NCI-H2107 treated with DMSO at 0.1 percent for 48 hours (cell line): ENCODE data around the gene TMEM240.

Source experiments
- DNase-seq: peaks from one replicate; lab custom pipeline; 2025; ENCODE audit not compliant: unreplicated experiment; lab: John Stamatoyannopoulos, UW

Gene TMEM240

DNA sequence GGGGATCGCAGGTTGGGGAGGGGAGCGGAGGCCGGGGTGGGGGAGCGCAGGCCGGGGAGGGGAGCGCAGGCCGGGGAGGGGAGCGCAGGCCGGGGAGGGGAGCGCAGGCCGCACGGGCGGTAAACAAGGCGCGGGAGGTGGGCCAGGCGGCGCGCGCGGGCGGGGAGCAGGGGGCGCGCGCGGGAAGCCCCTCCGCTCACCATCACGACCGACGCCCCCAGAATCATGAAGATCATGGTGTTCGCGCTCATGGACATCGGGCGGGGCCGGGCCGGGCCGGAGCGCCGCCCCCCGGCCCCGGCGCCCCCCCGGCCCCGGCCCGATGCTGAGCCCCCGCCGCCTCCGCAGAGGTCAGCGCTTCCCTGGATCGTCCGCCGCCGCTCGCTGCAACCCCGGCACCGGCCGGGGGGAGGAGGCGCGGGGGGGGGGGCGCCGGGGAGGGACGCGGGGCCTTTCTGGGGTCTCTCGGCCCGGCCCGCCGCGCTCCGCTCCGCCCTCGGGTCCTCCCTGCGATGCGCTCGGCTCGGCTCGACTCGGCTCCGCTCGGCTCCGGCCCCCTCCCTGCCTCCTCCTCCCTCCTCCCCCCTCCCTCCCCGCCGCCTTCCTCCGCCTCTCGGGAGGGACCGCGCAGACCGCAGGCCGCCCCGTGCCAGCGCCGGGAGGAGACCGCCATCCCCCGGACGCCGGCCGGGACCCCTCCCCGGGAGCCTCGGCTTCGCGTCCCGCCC lies at the start of gene TMEM240:
Gene TMEM240, minus strand, starts transcription at position 535 of the 728 bp plus-strand sequence. Its CDS starts 278 bp downstream, at position 257.
- no peak for DNase-seq

DNA sequence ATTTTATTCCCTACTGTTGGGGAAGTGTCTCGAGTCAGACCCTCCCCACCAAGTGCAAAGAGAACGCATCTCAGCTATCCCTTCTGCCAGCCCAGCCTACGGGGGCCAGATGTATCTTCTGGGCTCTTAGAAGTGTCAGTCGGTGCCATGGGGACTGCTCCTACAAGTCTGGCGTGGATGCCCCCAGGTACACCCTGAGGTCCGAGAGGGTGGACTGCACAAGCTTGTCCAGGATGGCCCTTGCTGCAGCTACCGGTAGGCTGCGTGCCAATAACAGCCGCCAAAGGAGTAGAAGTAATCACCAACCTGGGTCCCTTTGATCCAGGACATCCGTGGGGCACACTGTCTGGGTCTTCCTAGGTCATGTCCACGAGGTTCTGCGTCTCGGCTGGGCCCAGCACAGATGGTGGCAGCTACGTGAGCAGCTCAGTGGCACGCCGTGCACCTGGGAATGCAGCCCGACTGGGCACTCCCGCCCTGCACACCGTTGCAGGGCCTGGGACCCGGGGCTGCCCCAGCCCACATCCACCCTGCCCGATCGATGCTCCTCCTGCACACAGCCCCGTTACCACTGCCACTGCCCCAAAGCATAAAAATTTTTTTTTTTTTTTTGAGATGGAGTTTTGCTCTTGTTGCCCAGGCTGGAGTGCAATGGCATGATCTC lies 43.1 kb upstream of the TMEM240 start:
- DNase-seq: no peak

DNA sequence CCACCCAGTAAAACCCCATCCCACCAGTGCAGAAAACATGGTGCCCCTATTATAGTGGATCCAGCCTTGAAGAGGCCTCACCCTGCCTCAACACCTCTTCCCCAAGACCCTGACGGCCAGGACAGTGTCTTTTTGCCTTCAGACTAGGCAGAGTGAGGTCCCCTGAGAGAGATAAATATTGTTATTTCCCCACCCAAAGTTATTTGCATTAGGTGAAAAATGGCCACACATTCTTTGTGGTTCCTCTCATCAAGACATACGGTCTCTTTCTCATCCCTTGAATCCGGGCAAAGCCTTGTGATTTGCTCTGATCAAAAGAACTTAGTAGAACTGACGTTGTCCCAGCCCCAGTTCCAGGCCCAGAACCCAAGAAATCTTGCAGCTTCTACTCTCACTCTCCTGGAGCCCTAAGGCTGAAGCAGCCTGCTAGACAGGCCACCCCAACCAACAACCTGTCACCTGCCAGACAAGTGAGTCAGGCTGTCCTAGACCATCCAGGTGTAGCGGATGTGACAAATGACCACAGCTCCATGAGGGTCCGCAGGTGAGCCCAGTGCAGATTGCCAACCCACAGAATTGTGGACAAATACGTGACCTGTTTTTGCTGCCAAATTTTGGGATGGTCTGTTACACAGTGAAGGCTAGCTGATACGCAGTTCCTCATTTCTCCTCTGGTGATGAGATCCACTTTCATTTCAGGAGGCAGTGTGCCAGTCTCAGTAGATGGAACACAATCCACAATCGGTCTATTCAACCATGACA lies 42.3 kb upstream of the TMEM240 start:
- no peak for DNase-seq

DNA sequence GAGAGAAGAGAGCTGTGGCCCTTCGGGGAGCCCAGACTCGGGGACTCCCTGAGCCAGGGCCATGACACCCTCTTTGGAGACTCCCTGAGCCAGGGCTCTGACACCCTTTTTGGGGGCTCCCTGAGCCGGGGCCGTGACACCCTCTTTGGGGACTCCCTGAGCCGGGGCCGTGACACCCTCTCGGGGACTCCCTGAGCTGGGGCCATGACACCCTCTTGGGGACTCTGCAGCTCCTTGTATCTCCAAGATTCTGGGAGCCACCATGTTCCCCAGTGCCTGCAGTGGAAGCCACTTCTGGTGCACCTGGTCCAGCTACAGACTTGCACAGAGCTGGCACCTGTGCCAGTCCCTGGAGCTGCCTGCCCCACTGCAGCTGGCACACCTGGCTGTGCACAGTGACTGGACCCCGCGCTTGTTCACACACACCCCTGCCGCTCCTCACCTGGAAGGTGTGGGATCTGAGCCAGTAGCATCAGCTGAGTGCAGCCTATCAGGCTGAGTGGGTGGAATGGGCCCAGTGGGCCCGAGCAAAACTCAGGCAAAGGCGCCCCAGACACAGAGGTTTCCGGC lies 38.0 kb upstream of the TMEM240 start:
- DNase-seq: no peak

DNA sequence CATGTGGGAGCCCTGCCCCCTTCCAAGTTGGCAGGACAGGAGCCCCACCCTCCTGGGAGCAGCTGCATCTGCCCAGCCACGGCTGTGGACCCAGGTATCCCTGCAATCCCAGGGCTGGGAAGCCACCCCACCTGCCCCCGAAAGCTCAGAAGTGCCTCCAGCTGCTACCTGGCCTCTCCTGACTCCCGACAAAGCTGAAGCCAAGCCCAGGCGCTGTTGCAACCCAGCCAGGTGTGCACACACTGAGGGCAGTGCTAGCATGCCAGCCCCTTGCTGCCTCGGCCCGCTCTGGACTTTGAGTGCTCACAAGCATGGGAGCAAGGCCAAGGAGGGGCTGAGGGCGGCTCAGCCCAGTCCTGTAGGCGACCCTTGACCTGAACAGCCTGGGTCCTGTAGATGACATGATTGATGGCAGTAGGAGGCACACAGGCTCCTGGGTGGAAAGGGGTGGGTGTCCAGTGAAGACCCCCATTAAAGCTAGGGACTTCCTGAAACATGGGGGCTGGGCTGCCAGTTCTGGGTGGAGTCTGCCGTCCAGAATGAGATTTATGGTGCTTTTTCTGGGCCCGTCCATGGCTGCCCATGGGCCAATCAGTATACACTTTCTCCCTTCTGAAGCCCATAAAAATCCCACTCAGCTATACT lies 37.1 kb upstream of the TMEM240 start:
- DNase-seq: no peak

DNA sequence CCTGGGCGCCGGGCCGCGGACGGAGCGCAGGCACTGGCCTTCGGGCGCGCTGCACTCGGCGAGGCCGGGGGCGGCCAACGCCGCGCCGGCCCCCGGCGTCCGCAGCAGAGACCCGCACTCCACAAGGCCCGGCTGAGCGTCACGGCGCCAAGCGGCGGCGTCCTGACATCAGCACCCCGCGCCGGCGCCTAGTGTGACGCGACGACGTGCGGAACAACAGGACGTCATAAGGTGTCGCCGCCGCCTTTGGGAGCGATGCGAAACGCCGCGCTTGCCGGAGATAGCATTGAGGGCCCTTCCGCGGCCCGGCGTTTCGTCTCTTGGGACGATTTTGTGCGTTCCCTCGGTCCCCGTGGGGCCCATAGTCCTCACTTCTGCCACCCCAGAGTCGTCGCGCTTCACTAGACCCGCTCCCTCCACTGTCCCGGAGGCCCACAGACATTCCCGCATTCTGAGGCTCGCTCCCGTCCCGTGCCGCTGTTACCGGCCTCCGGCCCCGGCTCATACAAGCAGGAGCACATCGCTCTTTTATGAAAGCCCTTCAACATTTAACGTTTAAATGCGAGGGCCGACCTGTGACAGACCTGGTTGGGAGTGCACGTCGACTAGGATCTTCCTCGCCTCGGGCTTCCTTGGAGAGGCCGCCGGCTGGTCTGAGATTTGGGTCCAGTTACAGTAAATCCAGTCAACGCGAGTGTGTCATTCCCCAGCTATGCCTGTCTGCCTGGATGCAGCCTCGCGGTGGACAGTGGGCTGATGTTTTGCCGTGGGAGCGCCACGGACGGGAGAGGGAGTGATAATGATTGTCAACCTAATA lies 34.5 kb upstream of the TMEM240 start, which contains the start of gene SSU72:
Gene SSU72, minus strand, starts transcription at position 143 of the 817 bp plus-strand sequence. CDS start 306 bp downstream, outside the sequence.
- DNase-seq: no peak

DNA sequence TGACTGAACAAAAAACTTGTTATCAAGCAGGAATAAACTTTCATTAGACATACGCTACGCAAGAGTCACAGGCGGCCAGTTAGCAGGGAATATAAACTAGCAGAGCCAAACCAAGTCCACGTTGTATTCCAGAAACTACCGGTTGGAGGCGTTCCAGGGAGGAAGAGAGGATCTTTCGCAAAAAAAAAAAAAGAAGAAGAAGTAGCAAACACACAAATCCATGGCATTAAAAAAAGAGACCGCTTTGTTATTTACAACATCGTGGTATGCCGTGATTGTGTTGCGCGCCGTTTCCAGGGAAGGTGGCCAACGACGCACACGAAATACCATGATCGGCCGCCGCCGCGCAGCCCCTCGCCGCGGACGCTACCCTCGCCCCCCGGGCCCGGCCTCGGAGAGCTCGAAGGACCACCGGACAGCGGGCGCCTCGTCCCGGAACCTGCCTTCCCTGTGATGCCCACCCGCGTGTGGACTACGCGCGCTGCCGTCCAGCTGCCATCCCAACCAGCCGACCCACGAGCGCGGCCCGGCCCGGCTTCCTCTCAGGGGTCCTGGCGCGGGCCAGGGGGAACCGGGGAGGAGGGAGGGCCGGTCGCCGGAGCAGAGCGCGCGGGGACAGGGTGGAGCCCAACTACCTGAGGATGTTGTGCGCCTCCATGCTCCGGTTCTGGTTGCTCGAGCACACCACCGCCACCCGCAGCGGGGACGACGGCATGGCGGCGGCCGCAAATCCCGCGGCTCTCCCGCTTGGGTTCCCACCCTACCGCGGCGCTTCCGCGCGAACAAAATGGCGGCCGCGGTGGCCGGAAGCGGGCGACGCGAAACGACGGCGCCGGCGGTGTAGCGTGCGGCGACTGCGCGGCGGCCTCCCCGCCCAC lies 33.7 kb upstream of the TMEM240 start:
- DNase-seq: no peak

DNA sequence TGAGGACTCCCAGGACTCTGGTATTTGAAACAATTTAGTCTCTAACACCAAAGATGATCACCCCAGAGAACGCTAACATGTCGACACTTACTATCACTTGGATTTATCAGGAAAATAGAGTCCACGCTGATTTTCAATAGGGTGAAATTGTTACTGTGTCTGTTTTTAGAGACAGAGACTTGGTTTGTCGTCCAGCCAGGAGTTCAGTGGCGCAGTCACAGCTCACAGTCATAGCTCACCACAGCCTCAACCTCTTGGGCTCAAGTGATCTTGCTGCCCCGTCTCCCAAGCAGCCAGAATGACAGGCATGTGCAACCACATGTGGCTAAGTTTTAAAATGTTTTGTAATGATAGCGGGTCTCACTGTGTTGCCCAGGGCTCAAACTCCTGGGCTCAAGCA lies 28.9 kb upstream of the TMEM240 start:
- DNase-seq: no peak

DNA sequence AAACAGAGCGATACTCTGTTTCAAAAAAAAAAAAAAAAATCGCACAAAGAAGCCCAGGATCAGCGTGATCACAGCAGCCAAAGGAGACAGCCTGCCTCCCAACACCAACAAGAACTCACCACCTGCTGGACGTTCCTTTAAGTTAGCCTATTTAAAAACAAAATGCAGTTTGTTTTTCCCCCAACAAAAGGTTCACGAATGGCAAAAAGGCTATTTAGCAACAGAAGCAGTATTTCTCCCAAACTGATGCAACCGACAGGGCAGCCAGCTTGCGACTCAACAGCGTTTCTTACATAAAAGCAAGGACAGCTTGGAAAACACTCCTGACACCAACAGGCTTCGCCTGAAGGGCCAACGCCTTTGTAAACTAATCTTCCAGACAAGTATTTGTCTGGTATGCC lies 27.5 kb upstream of the TMEM240 start:
- DNase-seq: no peak

DNA sequence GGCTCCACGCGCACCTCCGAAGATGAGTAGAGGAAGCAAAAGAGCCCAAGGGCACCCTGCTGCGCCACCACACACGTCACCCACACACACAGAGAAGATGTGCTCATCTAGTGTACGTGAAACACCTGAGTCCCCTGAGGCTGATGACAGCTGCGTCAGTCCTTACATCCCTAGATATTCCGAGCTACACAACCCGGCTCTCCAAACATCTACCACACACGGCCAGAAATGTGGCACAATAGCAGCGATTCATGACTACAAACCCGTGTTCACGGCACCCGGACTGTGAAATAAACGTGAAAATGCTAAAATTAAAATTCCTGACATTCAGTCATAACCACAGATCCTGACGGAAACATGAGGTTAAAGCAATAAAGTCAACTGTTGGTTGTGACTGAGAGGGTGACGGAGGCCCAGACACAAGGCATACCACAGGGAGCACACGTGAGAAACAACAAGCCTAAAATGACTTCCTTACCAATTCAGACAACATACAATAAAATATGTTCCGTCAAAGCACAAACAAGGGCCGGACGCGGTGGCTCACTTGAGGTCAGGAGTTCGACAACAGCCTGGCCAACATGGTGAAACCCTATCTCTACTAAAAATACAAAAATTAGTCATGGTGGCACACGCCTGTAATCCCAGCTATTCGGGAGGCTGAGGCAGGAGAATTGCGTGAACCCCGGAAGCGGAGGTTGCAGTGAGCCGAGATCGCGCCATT lies 26.9 kb upstream of the TMEM240 start:
- DNase-seq: no peak

DNA sequence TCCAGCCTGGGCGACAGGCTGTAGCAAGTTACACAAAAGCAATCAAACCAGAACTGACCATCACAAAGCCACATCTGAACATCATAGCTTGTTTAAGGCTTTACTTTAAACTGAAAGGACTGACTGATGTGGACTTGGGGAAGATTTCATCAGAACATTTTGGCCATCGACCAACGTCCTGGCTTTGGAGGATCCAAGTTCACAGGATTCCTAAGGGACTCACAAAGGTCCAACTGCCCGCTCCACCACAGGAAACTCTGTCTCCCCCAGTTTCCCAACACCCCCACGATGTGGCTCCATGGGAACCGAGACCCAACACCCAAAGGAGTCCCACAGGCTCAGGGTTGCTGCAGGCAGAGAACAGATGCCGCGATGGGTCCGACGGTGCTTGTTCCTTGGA lies 24.9 kb upstream of the TMEM240 start:
- no peak for DNase-seq

DNA sequence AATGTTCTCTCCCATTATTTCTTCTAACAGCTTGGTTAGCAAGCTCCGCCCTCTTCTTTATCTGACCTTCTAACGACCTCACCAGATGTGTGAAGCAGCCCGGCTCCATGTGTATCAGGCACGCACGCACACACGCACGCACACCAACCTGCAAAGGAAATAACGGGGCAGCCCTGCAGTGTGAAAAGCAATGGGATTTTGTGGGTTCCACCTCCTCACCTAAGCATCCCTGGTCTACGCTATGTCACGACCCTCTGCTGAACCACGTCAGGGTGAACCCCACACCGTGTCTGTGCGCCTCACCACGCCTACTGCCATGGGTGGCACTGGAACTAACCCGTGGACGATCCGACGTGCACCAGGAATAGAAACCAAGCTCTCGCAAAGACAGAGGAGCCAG lies 23.8 kb upstream of the TMEM240 start:
- no peak for DNase-seq

DNA sequence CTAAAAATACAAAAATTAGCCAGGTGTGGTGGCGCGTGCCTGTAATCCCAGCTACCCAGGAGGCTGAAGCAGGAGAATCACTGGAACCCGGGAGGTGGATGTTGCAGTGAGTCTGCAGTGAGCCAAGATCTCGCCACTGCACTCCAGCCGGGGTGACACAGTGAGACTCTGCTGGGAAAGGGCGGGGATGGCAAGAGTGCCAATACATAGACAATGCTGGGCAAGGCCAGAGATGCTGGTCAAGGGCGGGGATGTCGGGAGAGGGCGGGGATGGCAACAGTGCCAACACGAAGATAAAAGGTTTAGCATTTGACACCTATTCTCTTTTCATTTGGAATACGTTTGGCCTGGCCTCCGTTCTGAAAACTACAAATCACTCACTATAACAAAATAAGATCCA lies 23.3 kb upstream of the TMEM240 start:
- DNase-seq: no peak

DNA sequence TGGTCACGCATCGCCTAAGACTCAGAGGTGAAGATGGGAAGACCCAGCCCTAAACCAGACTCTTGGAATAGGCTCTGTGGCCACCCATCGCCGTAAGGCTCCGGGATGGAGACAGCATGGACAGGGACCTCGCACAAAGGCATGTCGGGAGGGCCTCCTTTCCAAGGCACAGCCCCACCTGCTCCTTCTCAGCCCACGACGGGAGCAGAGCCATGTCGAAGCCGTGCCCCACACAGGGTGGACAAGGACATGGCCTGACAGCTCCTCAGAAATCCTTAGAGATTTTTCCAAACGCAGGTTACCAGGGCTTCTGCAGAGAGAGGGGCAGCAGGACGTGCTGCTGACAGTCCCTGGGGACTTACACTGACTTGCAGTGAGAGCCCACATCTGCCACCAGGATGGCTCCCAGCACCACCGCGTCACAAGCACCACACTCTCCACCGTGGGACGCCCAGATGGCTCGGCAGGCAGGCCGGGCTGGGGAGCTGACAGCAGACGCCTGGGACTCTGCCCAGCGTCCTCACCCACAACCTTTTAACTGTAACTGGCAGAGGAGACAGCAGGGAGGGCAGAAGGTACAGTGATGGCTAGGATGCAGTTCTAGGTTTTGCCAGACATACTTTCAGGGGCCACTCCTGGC lies 22.3 kb upstream of the TMEM240 start:
- no peak for DNase-seq

DNA sequence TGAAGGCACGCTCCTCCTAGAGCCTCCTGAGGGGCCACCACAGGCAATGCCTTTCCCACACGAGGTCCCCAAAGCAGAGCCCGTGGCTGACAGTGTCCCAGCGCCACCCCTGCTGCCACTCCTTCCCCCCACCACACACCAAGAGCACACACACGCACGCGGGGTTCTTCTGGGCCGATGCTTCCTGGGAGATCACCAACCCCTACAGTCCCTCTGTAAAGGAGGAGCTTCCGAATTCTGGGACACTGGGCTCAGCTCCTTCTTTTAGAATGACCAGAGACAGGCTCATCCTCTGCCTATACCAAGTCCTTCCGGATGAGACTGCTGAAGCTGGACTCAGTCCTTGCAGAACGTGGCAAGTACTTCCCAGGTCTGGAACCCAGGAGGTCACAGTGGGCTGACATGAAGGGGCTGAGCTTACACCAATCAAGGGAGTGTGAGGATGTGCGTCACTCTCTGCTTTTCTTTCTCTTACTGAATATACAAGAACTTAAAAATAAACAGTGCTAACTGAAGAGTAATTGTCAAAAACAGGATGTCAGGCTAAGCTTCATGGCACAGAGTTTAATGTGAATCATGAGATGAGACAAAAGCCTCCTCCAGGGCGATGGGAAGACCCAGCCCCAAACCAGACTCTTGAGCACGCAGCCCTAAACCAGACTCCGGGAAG lies 21.5 kb upstream of the TMEM240 start:
- DNase-seq: no peak

DNA sequence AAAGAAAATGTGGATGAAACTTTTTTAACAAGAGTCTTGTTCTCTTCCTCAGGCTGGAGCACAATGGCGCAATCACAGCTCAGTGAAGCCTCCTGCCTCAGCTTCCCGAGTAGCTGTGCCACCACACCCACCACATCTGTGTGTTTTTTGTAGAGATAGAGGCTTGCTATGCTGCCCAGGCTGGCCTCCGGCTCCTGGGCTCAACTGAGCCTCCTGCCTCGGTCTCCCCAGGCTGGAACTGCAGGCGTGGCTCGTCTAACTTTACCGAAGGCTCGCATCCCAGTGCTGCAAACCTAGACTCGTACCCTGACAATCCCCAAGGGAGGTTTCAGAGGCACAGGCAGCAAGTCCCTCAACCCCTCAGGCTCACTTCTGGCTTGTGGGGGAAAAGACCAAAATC lies 19.8 kb upstream of the TMEM240 start:
- no peak for DNase-seq

DNA sequence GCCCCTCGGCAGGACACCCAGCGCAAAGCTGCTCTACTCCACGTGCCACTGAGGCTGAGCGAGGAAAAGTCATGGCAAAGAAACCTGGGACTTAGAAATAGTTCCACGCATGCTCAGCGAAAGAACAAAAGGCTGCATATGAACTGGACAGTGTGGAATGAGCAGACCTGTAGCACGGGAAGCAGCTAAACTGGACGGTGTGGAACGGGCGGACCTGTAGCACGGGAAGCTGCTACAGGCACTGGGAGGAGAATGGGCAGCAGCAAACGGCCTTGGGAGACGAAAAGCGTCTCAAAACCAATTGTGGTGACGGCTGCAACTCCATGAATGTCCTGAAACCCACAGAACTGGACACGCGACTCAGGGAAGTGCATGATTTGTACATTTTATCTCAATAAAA lies 18.6 kb upstream of the TMEM240 start:
- DNase-seq: no peak

DNA sequence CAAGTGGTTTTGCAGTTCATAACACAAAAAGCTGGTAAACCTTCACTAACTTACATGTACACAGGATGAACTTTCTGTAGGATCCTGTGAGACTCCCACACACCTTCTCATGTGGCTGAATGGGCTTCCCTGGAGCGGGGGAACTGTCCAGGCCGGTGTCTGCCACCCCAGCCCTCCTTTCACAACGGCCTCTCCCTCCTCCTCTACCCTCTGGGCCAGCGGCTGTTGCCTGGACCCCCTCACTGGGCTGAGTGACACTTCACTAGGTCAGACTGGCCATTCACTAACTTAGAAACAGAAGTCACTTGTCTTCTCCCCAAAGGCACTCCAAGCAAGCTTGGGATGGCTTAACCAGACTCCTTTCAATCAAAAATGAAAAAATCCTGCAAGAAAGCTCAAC lies 18.2 kb upstream of the TMEM240 start:
- DNase-seq: no peak
